GM23338 (cell line): ENCODE results near the gene CIAO1.

ENCODE experiments used
- CREB1 ChIP-seq: fragments of 250-450 bp; sonication (Bioruptor Pico); IDR thresholded peaks from 2 replicates; pipeline ENCODE4 v1.5.0; 2020; ENCODE audit warnings: low read depth, mild to moderate bottlenecking, moderate library complexity
- EZH2 ChIP-seq: fragments of 200-600 bp; sonication (generic); IDR thresholded peaks from one replicate; pipeline ENCODE4 v1.8.0; 2017; ENCODE audit warnings: antibody characterized with exemption, mild to moderate bottlenecking, low read depth; ENCODE audit not compliant: unreplicated experiment
- EZH2phosphoT487 ChIP-seq: fragments of 200-600 bp; sonication (generic); IDR thresholded peaks from one replicate; pipeline ENCODE4 v1.8.1; 2018; ENCODE audit warnings: antibody characterized with exemption; ENCODE audit not compliant: unreplicated experiment
- JUNB ChIP-seq: IDR thresholded peaks from one replicate; pipeline ENCODE4 v1.6.1; 2016; ENCODE audit warnings: antibody characterized with exemption; ENCODE audit not compliant: unreplicated experiment
- NANOG ChIP-seq: IDR thresholded peaks from 2 replicates; pipeline ENCODE4 v1.6.1; 2016; ENCODE audit warnings: antibody characterized with exemption, borderline replicate concordance
- POLR2AphosphoS5 ChIP-seq: IDR thresholded peaks from 2 replicates; pipeline ENCODE4 v1.6.1; 2016; ENCODE audit warnings: antibody characterized with exemption, low read depth
- STAT1 ChIP-seq: IDR thresholded peaks from one replicate; pipeline ENCODE4 v1.6.1; 2016; ENCODE audit warnings: antibody characterized with exemption; ENCODE audit not compliant: unreplicated experiment
- ZNF114 ChIP-seq: fragments of 250-450 bp; sonication (Bioruptor Pico); IDR thresholded peaks from 2 replicates; pipeline ENCODE4 v1.5.0; 2020; ENCODE audit warnings: mild to moderate bottlenecking, moderate library complexity
- ZNF331 ChIP-seq: fragments of 250-450 bp; sonication (Bioruptor Pico); IDR thresholded peaks from 2 replicates; pipeline ENCODE4 v1.5.0; 2020; ENCODE audit warnings: low read depth, mild to moderate bottlenecking, moderate library complexity
- TF ChIP-seq, protein P1 (sequence below), 2 experiments: fragments of 200-600 bp in 1 of 2; sonication (generic) in 1 of 2; conservative IDR thresholded peaks; 2 replicates each; pipeline versions ENCODE4 v1.5.1 to v1.6.1; 2016 to 2017; ENCODE audit warnings: antibody characterized with exemption in 2 of 2, low read depth in 2 of 2, mild to moderate bottlenecking in 2 of 2, moderate library complexity in 1 of 2
- TF ChIP-seq, protein P2 (sequence below): IDR thresholded peaks from one replicate; pipeline ENCODE4 v1.6.1; 2018; ENCODE audit warnings: antibody characterized with exemption; ENCODE audit not compliant: unreplicated experiment
- TF ChIP-seq, protein P3 (sequence below): IDR thresholded peaks from 2 replicates; pipeline ENCODE4 v1.6.1; 2016; ENCODE audit warnings: antibody characterized with exemption
- TF ChIP-seq, protein P4 (sequence below): fragments of 250-450 bp; sonication (Bioruptor Pico); IDR thresholded peaks from 2 replicates; pipeline ENCODE4 v1.5.0; 2020; ENCODE audit warnings: mild to moderate bottlenecking, moderate library complexity

DNA sequence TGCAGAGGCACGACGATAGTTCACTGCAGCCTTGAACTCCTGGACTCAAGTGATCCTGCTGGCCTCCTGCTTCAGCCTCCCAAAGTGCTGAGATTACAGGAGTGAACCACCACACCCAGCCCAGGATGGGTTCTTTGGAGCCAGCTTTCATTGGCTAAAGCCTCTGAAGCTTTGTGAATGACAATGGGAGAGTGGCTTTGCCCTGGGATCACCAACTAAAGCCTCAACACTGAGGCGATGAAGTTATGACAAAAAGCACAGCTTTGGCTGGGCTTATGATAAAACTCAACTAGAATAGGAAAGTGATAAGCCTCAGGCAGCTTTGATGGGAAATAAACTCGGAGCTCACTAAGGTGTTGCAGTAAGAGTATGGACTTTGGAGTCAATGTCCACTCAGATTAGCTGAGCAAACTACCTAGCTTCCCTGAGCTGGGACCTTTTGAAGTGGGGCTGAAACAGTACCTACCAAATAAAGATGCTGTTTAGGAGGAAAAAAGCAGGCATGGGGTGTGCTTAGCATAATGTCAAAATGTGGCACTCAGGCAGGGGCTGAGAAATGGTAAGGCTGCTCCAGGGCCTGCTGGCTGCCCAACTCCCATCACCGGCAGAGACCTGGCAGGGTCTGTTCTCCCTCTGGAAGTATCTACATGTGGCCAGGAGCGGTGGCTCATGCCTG lies 4.6 kb upstream of the CIAO1 start:
- TF ChIP-seq, protein P1, sequence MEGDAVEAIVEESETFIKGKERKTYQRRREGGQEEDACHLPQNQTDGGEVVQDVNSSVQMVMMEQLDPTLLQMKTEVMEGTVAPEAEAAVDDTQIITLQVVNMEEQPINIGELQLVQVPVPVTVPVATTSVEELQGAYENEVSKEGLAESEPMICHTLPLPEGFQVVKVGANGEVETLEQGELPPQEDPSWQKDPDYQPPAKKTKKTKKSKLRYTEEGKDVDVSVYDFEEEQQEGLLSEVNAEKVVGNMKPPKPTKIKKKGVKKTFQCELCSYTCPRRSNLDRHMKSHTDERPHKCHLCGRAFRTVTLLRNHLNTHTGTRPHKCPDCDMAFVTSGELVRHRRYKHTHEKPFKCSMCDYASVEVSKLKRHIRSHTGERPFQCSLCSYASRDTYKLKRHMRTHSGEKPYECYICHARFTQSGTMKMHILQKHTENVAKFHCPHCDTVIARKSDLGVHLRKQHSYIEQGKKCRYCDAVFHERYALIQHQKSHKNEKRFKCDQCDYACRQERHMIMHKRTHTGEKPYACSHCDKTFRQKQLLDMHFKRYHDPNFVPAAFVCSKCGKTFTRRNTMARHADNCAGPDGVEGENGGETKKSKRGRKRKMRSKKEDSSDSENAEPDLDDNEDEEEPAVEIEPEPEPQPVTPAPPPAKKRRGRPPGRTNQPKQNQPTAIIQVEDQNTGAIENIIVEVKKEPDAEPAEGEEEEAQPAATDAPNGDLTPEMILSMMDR (conservative IDR thresholded peaks at IDR 0.05; ENCODE audit: low read depth in 2 of 2): no peak
- TF ChIP-seq EZH2: no peak
- TF ChIP-seq POLR2AphosphoS5: no peak
- no peak for TF ChIP-seq JUNB
- no peak for TF ChIP-seq EZH2phosphoT487
- TF ChIP-seq, protein P2, sequence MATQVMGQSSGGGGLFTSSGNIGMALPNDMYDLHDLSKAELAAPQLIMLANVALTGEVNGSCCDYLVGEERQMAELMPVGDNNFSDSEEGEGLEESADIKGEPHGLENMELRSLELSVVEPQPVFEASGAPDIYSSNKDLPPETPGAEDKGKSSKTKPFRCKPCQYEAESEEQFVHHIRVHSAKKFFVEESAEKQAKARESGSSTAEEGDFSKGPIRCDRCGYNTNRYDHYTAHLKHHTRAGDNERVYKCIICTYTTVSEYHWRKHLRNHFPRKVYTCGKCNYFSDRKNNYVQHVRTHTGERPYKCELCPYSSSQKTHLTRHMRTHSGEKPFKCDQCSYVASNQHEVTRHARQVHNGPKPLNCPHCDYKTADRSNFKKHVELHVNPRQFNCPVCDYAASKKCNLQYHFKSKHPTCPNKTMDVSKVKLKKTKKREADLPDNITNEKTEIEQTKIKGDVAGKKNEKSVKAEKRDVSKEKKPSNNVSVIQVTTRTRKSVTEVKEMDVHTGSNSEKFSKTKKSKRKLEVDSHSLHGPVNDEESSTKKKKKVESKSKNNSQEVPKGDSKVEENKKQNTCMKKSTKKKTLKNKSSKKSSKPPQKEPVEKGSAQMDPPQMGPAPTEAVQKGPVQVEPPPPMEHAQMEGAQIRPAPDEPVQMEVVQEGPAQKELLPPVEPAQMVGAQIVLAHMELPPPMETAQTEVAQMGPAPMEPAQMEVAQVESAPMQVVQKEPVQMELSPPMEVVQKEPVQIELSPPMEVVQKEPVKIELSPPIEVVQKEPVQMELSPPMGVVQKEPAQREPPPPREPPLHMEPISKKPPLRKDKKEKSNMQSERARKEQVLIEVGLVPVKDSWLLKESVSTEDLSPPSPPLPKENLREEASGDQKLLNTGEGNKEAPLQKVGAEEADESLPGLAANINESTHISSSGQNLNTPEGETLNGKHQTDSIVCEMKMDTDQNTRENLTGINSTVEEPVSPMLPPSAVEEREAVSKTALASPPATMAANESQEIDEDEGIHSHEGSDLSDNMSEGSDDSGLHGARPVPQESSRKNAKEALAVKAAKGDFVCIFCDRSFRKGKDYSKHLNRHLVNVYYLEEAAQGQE: no peak
- TF ChIP-seq, protein P3, sequence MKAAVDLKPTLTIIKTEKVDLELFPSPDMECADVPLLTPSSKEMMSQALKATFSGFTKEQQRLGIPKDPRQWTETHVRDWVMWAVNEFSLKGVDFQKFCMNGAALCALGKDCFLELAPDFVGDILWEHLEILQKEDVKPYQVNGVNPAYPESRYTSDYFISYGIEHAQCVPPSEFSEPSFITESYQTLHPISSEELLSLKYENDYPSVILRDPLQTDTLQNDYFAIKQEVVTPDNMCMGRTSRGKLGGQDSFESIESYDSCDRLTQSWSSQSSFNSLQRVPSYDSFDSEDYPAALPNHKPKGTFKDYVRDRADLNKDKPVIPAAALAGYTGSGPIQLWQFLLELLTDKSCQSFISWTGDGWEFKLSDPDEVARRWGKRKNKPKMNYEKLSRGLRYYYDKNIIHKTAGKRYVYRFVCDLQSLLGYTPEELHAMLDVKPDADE: no peak
- no peak for TF ChIP-seq NANOG
- TF ChIP-seq CREB1: no peak
- TF ChIP-seq STAT1: no peak
- TF ChIP-seq ZNF331 (CRISPR knock-in tag): no peak
- no peak for TF ChIP-seq ZNF114 (CRISPR knock-in tag)
- TF ChIP-seq, protein P4, sequence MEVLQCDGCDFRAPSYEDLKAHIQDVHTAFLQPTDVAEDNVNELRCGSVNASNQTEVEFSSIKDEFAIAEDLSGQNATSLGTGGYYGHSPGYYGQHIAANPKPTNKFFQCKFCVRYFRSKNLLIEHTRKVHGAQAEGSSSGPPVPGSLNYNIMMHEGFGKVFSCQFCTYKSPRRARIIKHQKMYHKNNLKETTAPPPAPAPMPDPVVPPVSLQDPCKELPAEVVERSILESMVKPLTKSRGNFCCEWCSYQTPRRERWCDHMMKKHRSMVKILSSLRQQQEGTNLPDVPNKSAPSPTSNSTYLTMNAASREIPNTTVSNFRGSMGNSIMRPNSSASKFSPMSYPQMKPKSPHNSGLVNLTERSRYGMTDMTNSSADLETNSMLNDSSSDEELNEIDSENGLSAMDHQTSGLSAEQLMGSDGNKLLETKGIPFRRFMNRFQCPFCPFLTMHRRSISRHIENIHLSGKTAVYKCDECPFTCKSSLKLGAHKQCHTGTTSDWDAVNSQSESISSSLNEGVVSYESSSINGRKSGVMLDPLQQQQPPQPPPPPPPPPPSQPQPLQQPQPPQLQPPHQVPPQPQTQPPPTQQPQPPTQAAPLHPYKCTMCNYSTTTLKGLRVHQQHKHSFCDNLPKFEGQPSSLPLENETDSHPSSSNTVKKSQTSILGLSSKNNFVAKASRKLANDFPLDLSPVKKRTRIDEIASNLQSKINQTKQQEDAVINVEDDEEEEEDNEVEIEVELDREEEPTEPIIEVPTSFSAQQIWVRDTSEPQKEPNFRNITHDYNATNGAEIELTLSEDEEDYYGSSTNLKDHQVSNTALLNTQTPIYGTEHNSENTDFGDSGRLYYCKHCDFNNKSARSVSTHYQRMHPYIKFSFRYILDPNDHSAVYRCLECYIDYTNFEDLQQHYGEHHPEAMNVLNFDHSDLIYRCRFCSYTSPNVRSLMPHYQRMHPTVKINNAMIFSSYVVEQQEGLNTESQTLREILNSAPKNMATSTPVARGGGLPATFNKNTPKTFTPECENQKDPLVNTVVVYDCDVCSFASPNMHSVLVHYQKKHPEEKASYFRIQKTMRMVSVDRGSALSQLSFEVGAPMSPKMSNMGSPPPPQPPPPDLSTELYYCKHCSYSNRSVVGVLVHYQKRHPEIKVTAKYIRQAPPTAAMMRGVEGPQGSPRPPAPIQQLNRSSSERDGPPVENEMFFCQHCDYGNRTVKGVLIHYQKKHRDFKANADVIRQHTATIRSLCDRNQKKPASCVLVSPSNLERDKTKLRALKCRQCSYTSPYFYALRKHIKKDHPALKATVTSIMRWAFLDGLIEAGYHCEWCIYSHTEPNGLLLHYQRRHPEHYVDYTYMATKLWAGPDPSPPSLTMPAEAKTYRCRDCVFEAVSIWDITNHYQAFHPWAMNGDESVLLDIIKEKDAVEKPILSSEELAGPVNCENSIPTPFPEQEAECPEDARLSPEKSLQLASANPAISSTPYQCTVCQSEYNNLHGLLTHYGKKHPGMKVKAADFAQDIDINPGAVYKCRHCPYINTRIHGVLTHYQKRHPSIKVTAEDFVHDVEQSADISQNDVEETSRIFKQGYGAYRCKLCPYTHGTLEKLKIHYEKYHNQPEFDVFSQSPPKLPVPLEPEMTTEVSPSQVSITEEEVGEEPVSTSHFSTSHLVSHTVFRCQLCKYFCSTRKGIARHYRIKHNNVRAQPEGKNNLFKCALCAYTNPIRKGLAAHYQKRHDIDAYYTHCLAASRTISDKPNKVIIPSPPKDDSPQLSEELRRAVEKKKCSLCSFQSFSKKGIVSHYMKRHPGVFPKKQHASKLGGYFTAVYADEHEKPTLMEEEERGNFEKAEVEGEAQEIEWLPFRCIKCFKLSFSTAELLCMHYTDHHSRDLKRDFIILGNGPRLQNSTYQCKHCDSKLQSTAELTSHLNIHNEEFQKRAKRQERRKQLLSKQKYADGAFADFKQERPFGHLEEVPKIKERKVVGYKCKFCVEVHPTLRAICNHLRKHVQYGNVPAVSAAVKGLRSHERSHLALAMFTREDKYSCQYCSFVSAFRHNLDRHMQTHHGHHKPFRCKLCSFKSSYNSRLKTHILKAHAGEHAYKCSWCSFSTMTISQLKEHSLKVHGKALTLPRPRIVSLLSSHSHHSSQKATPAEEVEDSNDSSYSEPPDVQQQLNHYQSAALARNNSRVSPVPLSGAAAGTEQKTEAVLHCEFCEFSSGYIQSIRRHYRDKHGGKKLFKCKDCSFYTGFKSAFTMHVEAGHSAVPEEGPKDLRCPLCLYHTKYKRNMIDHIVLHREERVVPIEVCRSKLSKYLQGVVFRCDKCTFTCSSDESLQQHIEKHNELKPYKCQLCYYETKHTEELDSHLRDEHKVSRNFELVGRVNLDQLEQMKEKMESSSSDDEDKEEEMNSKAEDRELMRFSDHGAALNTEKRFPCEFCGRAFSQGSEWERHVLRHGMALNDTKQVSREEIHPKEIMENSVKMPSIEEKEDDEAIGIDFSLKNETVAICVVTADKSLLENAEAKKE (CRISPR knock-in tag): no peak
